SK-N-SH (cell line): ENCODE measurements around the gene LSR.

Experiments used
- CTCF ChIP-seq: fragments of 200-600 bp; sonication (generic); IDR thresholded peaks from 2 replicates; pipeline ENCODE4 v1.6.1; 2017; ENCODE audit warnings: antibody characterized with exemption, mild to moderate bottlenecking, moderate library complexity
- PBX3 ChIP-seq: IDR thresholded peaks from 2 replicates; pipeline ENCODE4; 2012
- RAD21 ChIP-seq: IDR thresholded peaks from 2 replicates; pipeline ENCODE4 v1.6.1; 2012; ENCODE audit warnings: mild to moderate bottlenecking, low read length
- RCOR1 ChIP-seq: fragments of 150-350 bp; IDR thresholded peaks from 2 replicates; pipeline ENCODE4 v1.6.1; 2017; ENCODE audit warnings: antibody characterized with exemption, low read length
- REST ChIP-seq: IDR thresholded peaks from 2 replicates; pipeline ENCODE4 v1.6.1; 2012; ENCODE audit warnings: mild to moderate bottlenecking, low read depth, low read length, moderate library complexity
- TAF1 ChIP-seq: IDR thresholded peaks from 2 replicates; pipeline ENCODE4 v1.6.1; 2012; ENCODE audit warnings: low read depth, mild to moderate bottlenecking, low read length, moderate library complexity, borderline replicate concordance
- TEAD4 ChIP-seq: IDR thresholded peaks from 2 replicates; pipeline ENCODE4 v1.4.0; 2012; ENCODE audit warnings: mild to moderate bottlenecking, borderline replicate concordance; ENCODE audit not compliant: insufficient read depth

- TF ChIP-seq CTCF (no peak), REST (no peak), TAF1 (no peak), PBX3 (no peak), RAD21 (no peak), RCOR1 (no peak), TEAD4 (no peak)
Observed at GRCh38 chr19:35246466-35247092, 2.2 kb upstream of the LSR start.
